WTC11 (cell line): ENCODE measurements around the gene DCP1A. TPM values are rescaled to one million over a fixed set of nuclear protein-coding genes. Genes with fewer than 3 reads are reported as not detected.

Experiments
- ATAC-seq: fragments of 200-7000 bp; cut with Tn5 transposase; 2 replicates; pipeline ENCODE4 v1.10.0; 2021; ENCODE audit warnings: mild to moderate bottlenecking, moderate library complexity
- CTCF ChIA-PET: fragments of 300-600 bp; sonication (Branson Sonifier 250); formaldehyde crosslinking; loops from one replicate; lab custom pipeline; 2021; ENCODE audit warnings: antibody characterized with exemption; lab: Charles Lee
- POLR2A ChIA-PET: fragments of 350-600 bp; sonication (Branson Sonifier 250); formaldehyde crosslinking; loops from one replicate; lab custom pipeline; 2021; ENCODE audit warnings: antibody characterized with exemption; lab: Charles Lee
- DNase-seq: peaks from one replicate; pipeline ENCODE4 v3.0.0; 2021; ENCODE audit warnings: low spot score
- H3K27ac Mint-ChIP-seq: 2 replicates; pipeline ENCODE4 v1.8.0; 2021; ENCODE audit warnings: mixed read lengths
- H3K27me3 Mint-ChIP-seq: 2 replicates; pipeline ENCODE4 v1.8.0; 2021; ENCODE audit warnings: low read depth, mild to moderate bottlenecking, moderate library complexity, mixed read lengths
- H3K36me3 Mint-ChIP-seq: 2 replicates; pipeline ENCODE4 v1.8.0; 2021; ENCODE audit warnings: mixed read lengths
- H3K4me1 Mint-ChIP-seq: 2 replicates; pipeline ENCODE4 v1.8.0; 2022; ENCODE audit warnings: mixed read lengths
- H3K4me3 Mint-ChIP-seq: 2 replicates; pipeline ENCODE4 v1.8.0; 2021; ENCODE audit warnings: mild to moderate bottlenecking, moderate library complexity, mixed read lengths
- H3K9me3 Mint-ChIP-seq: 2 replicates; pipeline ENCODE4 v1.8.0; 2021; ENCODE audit warnings: mixed read lengths
- ATF1 ChIP-seq: sonication (generic); formaldehyde crosslinking; IDR thresholded peaks from 2 replicates; pipeline ENCODE4 v1.8.1; 2023; ENCODE audit warnings: mild to moderate bottlenecking, moderate library complexity, missing genetic modification reagents
- ATF3 ChIP-seq: sonication (generic); formaldehyde crosslinking; conservative IDR thresholded peaks from 2 replicates; pipeline ENCODE4 v1.8.1; 2022; ENCODE audit warnings: mild to moderate bottlenecking, missing genetic modification reagents
- CBFB ChIP-seq: sonication (generic); formaldehyde crosslinking; IDR thresholded peaks from 2 replicates; pipeline ENCODE4 v1.8.1; 2022; ENCODE audit warnings: mild to moderate bottlenecking, low read depth, missing genetic modification reagents
- CREB1 ChIP-seq: sonication (generic); formaldehyde crosslinking; IDR thresholded peaks from 2 replicates; pipeline ENCODE4 v1.8.0; 2023; ENCODE audit warnings: mild to moderate bottlenecking, missing genetic modification reagents
- MAX ChIP-seq: sonication (generic); formaldehyde crosslinking; IDR thresholded peaks from 2 replicates; pipeline ENCODE4 v1.8.0; 2022; ENCODE audit warnings: mild to moderate bottlenecking, missing genetic modification reagents
- MLX ChIP-seq: sonication (generic); formaldehyde crosslinking; IDR thresholded peaks from 2 replicates; pipeline ENCODE4 v1.8.1; 2023; ENCODE audit warnings: mild to moderate bottlenecking, missing genetic modification reagents, moderate library complexity
- MXD4 ChIP-seq: fragments of 250-450 bp; sonication (Bioruptor Pico); IDR thresholded peaks from 2 replicates; pipeline ENCODE4 v1.8.0; 2021; ENCODE audit warnings: mild to moderate bottlenecking, moderate library complexity, borderline replicate concordance
- NFYB ChIP-seq: sonication (generic); formaldehyde crosslinking; conservative IDR thresholded peaks from 2 replicates; pipeline ENCODE4 v1.8.0; 2022; ENCODE audit warnings: low read depth, missing genetic modification reagents
- PRDM15 ChIP-seq: sonication (generic); formaldehyde crosslinking; IDR thresholded peaks from 2 replicates; pipeline ENCODE4 v1.8.0; 2022; ENCODE audit warnings: missing genetic modification reagents
- SP1 ChIP-seq: sonication (generic); formaldehyde crosslinking; conservative IDR thresholded peaks from 2 replicates; pipeline ENCODE4 v1.8.1; 2022; ENCODE audit warnings: missing genetic modification reagents
- TCF7 ChIP-seq: sonication (generic); formaldehyde crosslinking; IDR thresholded peaks from 2 replicates; pipeline ENCODE4 v1.8.0; 2022; ENCODE audit warnings: mild to moderate bottlenecking, low read depth, missing genetic modification reagents, moderate library complexity
- TP53 ChIP-seq: sonication (generic); formaldehyde crosslinking; IDR thresholded peaks from 2 replicates; pipeline ENCODE4 v1.8.1; 2023; ENCODE audit warnings: mild to moderate bottlenecking, missing genetic modification reagents
- ZNF317 ChIP-seq: sonication (generic); formaldehyde crosslinking; IDR thresholded peaks from 2 replicates; pipeline ENCODE4 v1.8.1; 2023; ENCODE audit warnings: low read depth, mild to moderate bottlenecking, moderate library complexity, missing genetic modification reagents, borderline replicate concordance
- ZNF512 ChIP-seq: sonication (generic); formaldehyde crosslinking; IDR thresholded peaks from 2 replicates; pipeline ENCODE4 v1.8.1; 2022; ENCODE audit warnings: missing genetic modification reagents, borderline replicate concordance
- total RNA-seq: library from RNA; stranded (reverse); gene quantifications from 3 replicates; pipeline ENCODE4 v1.2.3, GENCODE V29; 2021
- TF ChIP-seq, protein P1 (sequence below): fragments of 250-450 bp; sonication (Bioruptor Pico); IDR thresholded peaks from 2 replicates; pipeline ENCODE4 v1.8.0; 2021; ENCODE audit warnings: mild to moderate bottlenecking
- TF ChIP-seq, protein P2 (sequence below): sonication (generic); formaldehyde crosslinking; IDR thresholded peaks from 2 replicates; pipeline ENCODE4 v1.8.1; 2023; ENCODE audit warnings: mild to moderate bottlenecking, moderate library complexity, missing genetic modification reagents

Gene DCP1A
- total RNA-seq, 1 experiment from 2014 or later: 19.1 TPM

GRCh38 chr3:53293867-53294266 lies 53.5 kb downstream of the DCP1A start (continued):
- TF ChIP-seq MLX (CRISPR knock-in tag) (no peak), ZNF317 (CRISPR knock-in tag) (no peak), ATF3 (CRISPR knock-in tag) (no peak)

DNA sequence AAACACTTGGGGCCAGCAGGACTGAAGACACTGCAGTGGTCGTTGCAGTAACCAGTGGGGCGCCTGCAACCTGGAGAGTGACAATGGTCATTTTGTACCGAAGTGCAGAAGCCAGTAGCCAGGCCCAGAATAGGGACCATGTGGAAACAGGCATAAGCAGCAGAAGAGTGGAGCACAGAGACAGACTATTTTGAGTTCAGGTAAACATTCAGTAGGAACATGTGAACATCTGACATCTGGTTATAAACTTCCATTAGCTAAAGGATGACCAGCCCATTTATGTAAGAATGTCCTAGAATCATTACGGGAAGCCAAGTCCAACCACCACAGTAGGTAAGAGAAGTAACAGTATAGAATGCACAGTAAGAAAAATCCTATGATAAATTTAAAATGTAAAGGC lies 59.1 kb downstream of the DCP1A start:
- no peak for DNase-seq
- no peak for ATAC-seq
- TF ChIP-seq CREB1 (no peak), MLX (CRISPR knock-in tag) (no peak), ATF3 (CRISPR knock-in tag) (no peak), ATF1 (CRISPR knock-in tag) (no peak), TCF7 (no peak), MAX (no peak), TP53 (CRISPR knock-in tag) (no peak), MXD4 (CRISPR knock-in tag) (no peak), SP1 (CRISPR knock-in tag) (no peak), PRDM15 (no peak), NFYB (CRISPR knock-in tag) (no peak), CBFB (no peak), ZNF512 (CRISPR knock-in tag) (no peak)
- TF ChIP-seq, protein P1, sequence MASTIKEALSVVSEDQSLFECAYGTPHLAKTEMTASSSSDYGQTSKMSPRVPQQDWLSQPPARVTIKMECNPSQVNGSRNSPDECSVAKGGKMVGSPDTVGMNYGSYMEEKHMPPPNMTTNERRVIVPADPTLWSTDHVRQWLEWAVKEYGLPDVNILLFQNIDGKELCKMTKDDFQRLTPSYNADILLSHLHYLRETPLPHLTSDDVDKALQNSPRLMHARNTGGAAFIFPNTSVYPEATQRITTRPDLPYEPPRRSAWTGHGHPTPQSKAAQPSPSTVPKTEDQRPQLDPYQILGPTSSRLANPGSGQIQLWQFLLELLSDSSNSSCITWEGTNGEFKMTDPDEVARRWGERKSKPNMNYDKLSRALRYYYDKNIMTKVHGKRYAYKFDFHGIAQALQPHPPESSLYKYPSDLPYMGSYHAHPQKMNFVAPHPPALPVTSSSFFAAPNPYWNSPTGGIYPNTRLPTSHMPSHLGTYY (CRISPR knock-in tag): no peak
- TF ChIP-seq, protein P2, sequence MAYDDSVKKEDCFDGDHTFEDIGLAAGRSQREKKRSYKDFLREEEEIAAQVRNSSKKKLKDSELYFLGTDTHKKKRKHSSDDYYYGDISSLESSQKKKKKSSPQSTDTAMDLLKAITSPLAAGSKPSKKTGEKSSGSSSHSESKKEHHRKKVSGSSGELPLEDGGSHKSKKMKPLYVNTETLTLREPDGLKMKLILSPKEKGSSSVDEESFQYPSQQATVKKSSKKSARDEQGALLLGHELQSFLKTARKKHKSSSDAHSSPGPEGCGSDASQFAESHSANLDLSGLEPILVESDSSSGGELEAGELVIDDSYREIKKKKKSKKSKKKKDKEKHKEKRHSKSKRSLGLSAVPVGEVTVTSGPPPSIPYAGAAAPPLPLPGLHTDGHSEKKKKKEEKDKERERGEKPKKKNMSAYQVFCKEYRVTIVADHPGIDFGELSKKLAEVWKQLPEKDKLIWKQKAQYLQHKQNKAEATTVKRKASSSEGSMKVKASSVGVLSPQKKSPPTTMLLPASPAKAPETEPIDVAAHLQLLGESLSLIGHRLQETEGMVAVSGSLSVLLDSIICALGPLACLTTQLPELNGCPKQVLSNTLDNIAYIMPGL (CRISPR knock-in tag): no peak
- Mint-ChIP-seq H3K27me3 (no peaks in the 10 kb centered on the region), H3K9me3 (no peaks in the 10 kb centered on the region), H3K27ac (peak overlapping the region; percentile 90), H3K4me3 (no peak overlapping the region), H3K36me3 (peaks cover 20% of the 10 kb centered on the region), H3K4me1 (peaks cover 52% of the 10 kb centered on the region)
- ChIA-PET POLR2A (interaction anchor here (0.5 kb wide), 1 partner anchor 10 kb away, joined by 3 read pairs; no protein-coding TSS in a partner anchor), CTCF (interaction anchor here (1.6 to 2.9 kb wide), 3 partner anchors 12 to 178 kb away, joined by 5 to 13 read pairs (median 8); no protein-coding TSS in a partner anchor)
